MCF 10A (cell line): ENCODE measurements around the gene COG4. TPM values are rescaled to one million over a fixed set of nuclear protein-coding genes. Genes with fewer than 3 reads are reported as not detected.

Experiments used
- BruUV-seq: library from RNA; stranded (reverse); fragments of 400-500 nt; replicated peaks from 2 replicates; lab custom pipeline; 2021; lab: Mats Ljungman, UMichigan
- CTCF ChIA-PET: fragments of 300-600 bp; sonication (Branson Sonifier 250); formaldehyde crosslinking; extraction: SDS; loops from one replicate; lab custom pipeline; 2021; ENCODE audit warnings: antibody characterized with exemption, inconsistent platforms; lab: Yijun Ruan, JAX
- POLR2A ChIA-PET: fragments of 300-600, 350-650 bp; sonication (Branson Sonifier 250); formaldehyde crosslinking; extraction: SDS; loops from one replicate; lab custom pipeline; 2020; ENCODE audit warnings: antibody characterized with exemption, inconsistent platforms; lab: Yijun Ruan, JAX
- DNase-seq: peaks from one replicate; pipeline ENCODE4 v3.0.0-alpha.2; 2018; ENCODE audit not compliant: unreplicated experiment
- H3K27ac Mint-ChIP-seq: one replicate; pipeline ENCODE4 v1.8.0; 2022; ENCODE audit warnings: mild to moderate bottlenecking, low read depth, mixed read lengths; ENCODE audit not compliant: unreplicated experiment
- H3K27me3 Mint-ChIP-seq: one replicate; pipeline ENCODE4 v1.8.0; 2022; ENCODE audit warnings: mixed read lengths; ENCODE audit not compliant: insufficient read depth, unreplicated experiment
- H3K36me3 Mint-ChIP-seq: one replicate; pipeline ENCODE4 v1.8.0; 2022; ENCODE audit warnings: mild to moderate bottlenecking, moderate library complexity, mixed read lengths; ENCODE audit not compliant: insufficient read depth, unreplicated experiment
- H3K4me1 Mint-ChIP-seq: one replicate; pipeline ENCODE4 v1.8.0; 2022; ENCODE audit warnings: mixed read lengths; ENCODE audit not compliant: insufficient read depth, unreplicated experiment
- H3K4me3 Mint-ChIP-seq: one replicate; pipeline ENCODE4 v1.8.0; 2022; ENCODE audit warnings: mild to moderate bottlenecking, moderate library complexity, mixed read lengths; ENCODE audit not compliant: unreplicated experiment
- H3K9me3 Mint-ChIP-seq: one replicate; pipeline ENCODE4 v1.8.0; 2022; ENCODE audit warnings: mixed read lengths; ENCODE audit not compliant: unreplicated experiment
- intact Hi-C: fragments of 100-400 bp; cut with micrococcal nuclease; formaldehyde crosslinking; loops from 2 replicates; pipeline ENCODE4 v1.14.1; 2022
- total RNA-seq: library from RNA; stranded (reverse); gene quantifications from 2 replicates; pipeline ENCODE4 v1.2.3, GENCODE V29; 2022
- TF ChIP-seq, protein P1 (sequence below): fragments of 200-600 bp; IDR thresholded peaks from one replicate; pipeline ENCODE4 v1.8.0; 2022; ENCODE audit warnings: antibody characterized with exemption, mild to moderate bottlenecking; ENCODE audit not compliant: unreplicated experiment

The COG4 gene
- total RNA-seq, 1 experiment from 2014 or later: 62.2 TPM

DNA sequence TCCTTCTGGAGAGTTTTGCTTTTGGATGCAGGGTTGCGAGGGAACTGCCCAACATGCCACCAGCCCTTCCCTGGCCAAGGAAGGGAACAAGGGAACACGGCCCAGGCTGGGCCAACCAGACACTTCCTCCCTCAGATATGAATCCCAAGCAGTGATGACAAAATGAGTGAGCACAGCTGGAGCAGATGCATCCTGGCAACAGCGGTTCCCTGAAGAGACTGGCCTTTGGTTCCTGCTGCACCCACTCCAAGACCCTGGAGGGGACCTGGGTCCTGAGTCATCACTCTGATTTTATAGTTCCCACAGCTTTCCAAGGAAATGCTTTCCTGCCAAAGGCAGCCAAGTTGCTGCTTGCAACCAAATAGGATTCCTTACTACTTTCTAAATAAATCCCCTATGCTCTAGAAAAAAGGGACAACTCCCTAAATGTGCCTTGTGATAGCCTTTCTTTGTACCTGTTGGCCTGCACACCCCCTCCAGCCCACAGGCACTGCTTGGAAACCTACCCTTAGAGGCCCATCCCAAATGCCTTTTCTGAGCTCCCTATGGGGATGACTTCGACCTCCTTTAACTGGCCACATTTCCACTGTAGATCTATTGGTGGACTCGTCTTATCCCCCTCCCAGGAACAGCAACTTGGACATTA lies 89.8 kb downstream of the COG4 start:
- no TSS peak for BruUV-seq
- intact Hi-C loops: no loop called here
- Mint-ChIP-seq H3K27me3 (no peaks in the 10 kb centered on the region), H3K4me3 (no peak overlapping the region), H3K4me1 (peaks cover 30% of the 10 kb centered on the region), H3K36me3 (no peaks in the 10 kb centered on the region), H3K9me3 (no peaks in the 10 kb centered on the region), H3K27ac (no peak overlapping the region)
- DNase-seq: peak; percentile 38
- TF ChIP-seq, protein P1, sequence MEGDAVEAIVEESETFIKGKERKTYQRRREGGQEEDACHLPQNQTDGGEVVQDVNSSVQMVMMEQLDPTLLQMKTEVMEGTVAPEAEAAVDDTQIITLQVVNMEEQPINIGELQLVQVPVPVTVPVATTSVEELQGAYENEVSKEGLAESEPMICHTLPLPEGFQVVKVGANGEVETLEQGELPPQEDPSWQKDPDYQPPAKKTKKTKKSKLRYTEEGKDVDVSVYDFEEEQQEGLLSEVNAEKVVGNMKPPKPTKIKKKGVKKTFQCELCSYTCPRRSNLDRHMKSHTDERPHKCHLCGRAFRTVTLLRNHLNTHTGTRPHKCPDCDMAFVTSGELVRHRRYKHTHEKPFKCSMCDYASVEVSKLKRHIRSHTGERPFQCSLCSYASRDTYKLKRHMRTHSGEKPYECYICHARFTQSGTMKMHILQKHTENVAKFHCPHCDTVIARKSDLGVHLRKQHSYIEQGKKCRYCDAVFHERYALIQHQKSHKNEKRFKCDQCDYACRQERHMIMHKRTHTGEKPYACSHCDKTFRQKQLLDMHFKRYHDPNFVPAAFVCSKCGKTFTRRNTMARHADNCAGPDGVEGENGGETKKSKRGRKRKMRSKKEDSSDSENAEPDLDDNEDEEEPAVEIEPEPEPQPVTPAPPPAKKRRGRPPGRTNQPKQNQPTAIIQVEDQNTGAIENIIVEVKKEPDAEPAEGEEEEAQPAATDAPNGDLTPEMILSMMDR: no peak
- ChIA-PET CTCF (interaction anchor here (0.6 to 1.4 kb wide), 2 partner anchors 21 to 64 kb away, joined by 3 to 6 read pairs; no protein-coding TSS in a partner anchor), POLR2A (interaction anchor here (0.5 to 1.3 kb wide), 4 partner anchors 9 to 90 kb away, joined by 3 to 5 read pairs (median 3); partner anchors contain the start of genes COG4 and DDX19A)

- no TSS peak for BruUV-seq
- no peaks in the 10 kb centered on the region for H3K27me3 Mint-ChIP-seq
- H3K9me3 Mint-ChIP-seq: no peaks in the 10 kb centered on the region
- TF ChIP-seq, protein P1: no peak
- H3K4me3 Mint-ChIP-seq: no peak overlapping the region
- no peak for DNase-seq
- peaks cover 32% of the 10 kb centered on the region for H3K4me1 Mint-ChIP-seq
- intact Hi-C loops: no loop called here
- peaks cover 4% of the 10 kb centered on the region for H3K36me3 Mint-ChIP-seq
- ChIA-PET CTCF (interaction anchor here (0.6 to 1.4 kb wide), 3 partner anchors 20 to 304 kb away, joined by 3 to 6 read pairs (median 3); no protein-coding TSS in a partner anchor), POLR2A (interaction anchor here (0.5 to 1.4 kb wide), 4 partner anchors 41 to 90 kb away, joined by 3 to 5 read pairs (median 3); partner anchors contain the start of genes COG4 and DDX19A)
- H3K27ac Mint-ChIP-seq: no peak overlapping the region
These were observed 90.5 kb downstream of the COG4 start for GRCh38 chr16:70432723-70433457.

DNA sequence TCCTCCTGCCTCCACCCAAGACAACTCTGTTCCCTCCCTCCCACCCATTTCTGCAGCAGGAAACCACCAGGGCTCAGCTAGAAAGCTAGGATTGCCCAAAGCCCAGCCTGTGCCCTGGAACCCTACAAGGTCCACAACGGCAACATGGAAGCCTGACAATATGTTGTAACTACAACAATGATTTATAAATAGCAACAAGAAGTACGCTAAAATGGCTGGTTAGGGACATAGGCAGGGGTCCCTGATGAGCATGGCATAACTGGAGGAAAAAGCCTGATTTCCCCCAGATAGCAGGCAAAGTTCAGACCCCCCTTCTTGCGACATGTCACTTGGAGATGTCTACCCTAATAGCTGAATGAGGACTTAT lies 91.0 kb downstream of the COG4 start:
- ChIA-PET CTCF (interaction anchor here (0.6 to 1.4 kb wide), 3 partner anchors 20 to 303 kb away, joined by 3 to 6 read pairs (median 3); no protein-coding TSS in a partner anchor), POLR2A (interaction anchor here (1.3 to 1.4 kb wide), 2 partner anchors 40 to 51 kb away, joined by 3 to 5 read pairs; no protein-coding TSS in a partner anchor)
- peaks cover 8% of the 10 kb centered on the region for H3K36me3 Mint-ChIP-seq
- BruUV-seq: no TSS peak
- peaks cover 32% of the 10 kb centered on the region for H3K4me1 Mint-ChIP-seq
- no peaks in the 10 kb centered on the region for H3K27me3 Mint-ChIP-seq
- intact Hi-C loops: no loop called here
- DNase-seq: no peak
- TF ChIP-seq, protein P1: no peak
- no peak overlapping the region for H3K4me3 Mint-ChIP-seq
- no peak overlapping the region for H3K27ac Mint-ChIP-seq
- no peaks in the 10 kb centered on the region for H3K9me3 Mint-ChIP-seq
